CD4-positive, CD25-positive, alpha-beta regulatory T cell (primary cell): Measurements from ENCODE around the gene CSH1. TPM values are rescaled to one million over a fixed set of nuclear protein-coding genes. Genes with fewer than 3 reads are reported as not detected.

Experiments used
- ATAC-seq, 2 donors: fragments of 150-1000 bp; cut with Tn5 transposase; one replicate each; pipeline ENCODE4 v1.10.0; 2021; ENCODE audit warnings: low read depth in 2 of 2, moderate number of reproducible peaks in 2 of 2, moderate library complexity in 1 of 2
- DNase-seq, 3 donors: peaks; one replicate each; pipeline versions ENCODE4 v3.0.0 to v3.0.0-alpha.2; 2012 to 2022; ENCODE audit warnings: mixed read lengths in 1 of 3
- H3K27ac ChIP-seq: one replicate; pipeline ENCODE4 v1.7.0; 2013; ENCODE audit warnings: mild to moderate bottlenecking, low read length; ENCODE audit not compliant: insufficient read depth, poor library complexity, severe bottlenecking
- H3K27me3 ChIP-seq: one replicate; pipeline ENCODE4 v1.7.0; 2013; ENCODE audit warnings: low read length; ENCODE audit not compliant: control insufficient read depth, insufficient read depth
- H3K36me3 ChIP-seq: one replicate; pipeline ENCODE4 v1.7.0; 2013; ENCODE audit warnings: mild to moderate bottlenecking, low read length, moderate library complexity; ENCODE audit not compliant: control insufficient read depth, insufficient read depth
- H3K4me1 ChIP-seq: 2 replicates; pipeline ENCODE4 v1.7.0; 2013; ENCODE audit warnings: mild to moderate bottlenecking, low read length; ENCODE audit not compliant: insufficient read depth, control insufficient read depth, poor library complexity, severe bottlenecking
- H3K4me3 ChIP-seq: one replicate; pipeline ENCODE4 v1.7.0; 2013; ENCODE audit warnings: low read depth, mild to moderate bottlenecking, low read length, moderate library complexity
- H3K9me3 ChIP-seq, 2 experiments: 1 replicate in 1 of 2; 2 replicates in 1 of 2; pipeline ENCODE4 v1.7.0; 2013; ENCODE audit warnings: low read length in 2 of 2, mild to moderate bottlenecking in 1 of 2, moderate library complexity in 1 of 2; ENCODE audit not compliant: control insufficient read depth in 2 of 2
- H3K27ac Mint-ChIP-seq, 3 donors: one replicate each; pipeline ENCODE4 v1.8.0; 2020 to 2022; ENCODE audit warnings: mild to moderate bottlenecking in 3 of 3, mixed read lengths in 3 of 3, moderate library complexity in 2 of 3
- H3K27me3 Mint-ChIP-seq: one replicate; pipeline ENCODE4 v1.8.0; 2022; ENCODE audit warnings: mild to moderate bottlenecking, mixed read lengths
- H3K36me3 Mint-ChIP-seq: one replicate; pipeline ENCODE4 v1.8.0; 2020; ENCODE audit warnings: mixed read lengths
- H3K4me1 Mint-ChIP-seq, 4 donors: one replicate each; pipeline ENCODE4 v1.8.0; 2020 to 2022; ENCODE audit warnings: mixed read lengths in 4 of 4, mild to moderate bottlenecking in 1 of 4
- H3K4me3 Mint-ChIP-seq, 4 donors: one replicate each; pipeline ENCODE4 v1.8.0; 2020 to 2022; ENCODE audit warnings: mild to moderate bottlenecking in 4 of 4, mixed read lengths in 4 of 4, moderate library complexity in 3 of 4
- H3K9me3 Mint-ChIP-seq, 7 donors: one replicate each; pipeline ENCODE4 v1.8.0; 2020 to 2022; ENCODE audit warnings: mixed read lengths in 7 of 7, mild to moderate bottlenecking in 3 of 7, moderate library complexity in 2 of 7
- polyA plus RNA-seq, 4 donors: library from polyadenylated mRNA; unstranded; fragments of 300-500 nt; fragmentation: Illumina TruSeq; gene quantifications; one replicate each; pipeline ENCODE4 v1.2.3, GENCODE V29; 2021
- total RNA-seq: library from RNA; stranded (reverse); gene quantifications from one replicate; pipeline ENCODE4 v1.2.3, GENCODE V29; 2022

CSH1 gene
- total and polyA plus RNA-seq, 5 donors from 2014 or later, result 11.7 TPM; not detected in 4

DNA sequence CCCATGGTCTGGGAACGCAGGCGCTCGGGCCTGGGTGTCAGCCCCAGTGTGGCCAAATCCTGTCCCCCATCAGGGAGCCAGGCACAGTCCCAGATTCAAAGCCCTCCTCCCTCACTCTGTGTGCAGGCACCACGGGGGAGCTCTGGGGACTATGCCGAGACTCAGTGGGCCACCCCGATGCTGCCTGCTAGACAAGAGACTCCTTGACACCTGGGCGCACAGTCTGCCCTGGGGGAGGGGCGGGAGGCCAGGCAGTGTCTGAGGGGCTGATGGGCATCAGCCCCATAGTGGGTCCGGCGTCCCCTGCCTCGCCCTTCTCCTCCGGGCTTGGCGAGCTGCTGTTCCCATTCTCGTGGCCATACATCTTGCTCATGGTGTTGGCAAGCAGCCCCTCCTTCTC lies 44.2 kb upstream of the CSH1 start:
- ATAC-seq (no peak), DNase-seq (no peak)
- no peaks in the 10 kb centered on the region for H3K4me1 ChIP-seq
- H3K4me3 Mint-ChIP-seq, result no peak overlapping the region
- H3K27ac Mint-ChIP-seq, result no peak overlapping the region
- H3K27ac ChIP-seq, result no peak overlapping the region
- H3K27me3 Mint-ChIP-seq, result no peaks in the 10 kb centered on the region
- H3K4me1 Mint-ChIP-seq, result peaks cover 0 to 17% (median 5%) of the 10 kb centered on the region in 4 donors
- H3K9me3 ChIP-seq, result no peaks in the 10 kb centered on the region
- no peaks in the 10 kb centered on the region for H3K9me3 Mint-ChIP-seq
- no peaks in the 10 kb centered on the region for H3K36me3 ChIP-seq
- H3K36me3 Mint-ChIP-seq, result no peaks in the 10 kb centered on the region
- no peaks in the 10 kb centered on the region for H3K27me3 ChIP-seq
- H3K4me3 ChIP-seq, result no peak overlapping the region

GRCh38 chr17:63939884-63940283 lies 43.5 kb upstream of the CSH1 start:
- no peaks in the 10 kb centered on the region for H3K36me3 ChIP-seq
- no peaks in the 10 kb centered on the region for H3K9me3 ChIP-seq
- no peaks in the 10 kb centered on the region for H3K27me3 ChIP-seq
- H3K27ac ChIP-seq, result no peak overlapping the region
- Mint-ChIP-seq H3K27me3 (no peaks in the 10 kb centered on the region), H3K4me3 (no peak overlapping the region), H3K9me3 (no peaks in the 10 kb centered on the region), H3K27ac (no peak overlapping the region), H3K4me1 (peaks cover 0 to 10% (median 5%) of the 10 kb centered on the region in 4 donors), H3K36me3 (no peaks in the 10 kb centered on the region)
- no peak for ATAC-seq
- DNase-seq, result no peak
- H3K4me1 ChIP-seq, result no peaks in the 10 kb centered on the region
- H3K4me3 ChIP-seq, result no peak overlapping the region

- Mint-ChIP-seq H3K36me3 (no peaks in the 10 kb centered on the region), H3K4me1 (peaks cover 0 to 9% (median 5%) of the 10 kb centered on the region in 4 donors), H3K27me3 (no peaks in the 10 kb centered on the region), H3K9me3 (no peaks in the 10 kb centered on the region), H3K27ac (peak overlapping the region in 1 of 3 donors; percentile 75), H3K4me3 (peak overlapping the region in 1 of 4 donors; percentile 43)
- Histone ChIP-seq H3K4me3 (no peak overlapping the region), H3K9me3 (no peaks in the 10 kb centered on the region), H3K36me3 (no peaks in the 10 kb centered on the region), H3K27me3 (no peaks in the 10 kb centered on the region), H3K4me1 (no peaks in the 10 kb centered on the region), H3K27ac (no peak overlapping the region)
- no peak for ATAC-seq
- DNase-seq, result no peak
Observed at GRCh38 chr17:63939401-63939800, 43.0 kb upstream of the CSH1 start.

DNA sequence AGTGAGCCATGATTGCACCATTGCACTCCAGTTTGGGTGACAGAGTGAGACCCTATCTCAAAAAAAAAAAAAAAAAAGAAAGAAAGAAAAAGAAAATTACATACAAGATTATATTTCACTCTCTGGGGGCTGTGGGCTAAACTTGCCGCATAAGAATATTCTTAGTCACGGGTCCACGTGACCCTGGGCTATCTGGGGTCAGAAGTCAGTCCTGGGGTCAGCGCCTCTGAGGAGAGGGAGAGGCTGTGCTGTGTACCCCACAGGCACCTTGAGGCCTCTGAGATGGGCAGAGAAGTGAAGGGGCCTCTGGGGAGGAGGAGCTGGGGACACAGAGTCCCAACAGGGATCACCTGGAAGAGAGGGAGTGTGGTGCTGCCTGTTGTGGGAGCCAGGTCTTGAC lies 41.5 kb upstream of the CSH1 start:
- Histone ChIP-seq H3K36me3 (no peaks in the 10 kb centered on the region), H3K4me3 (no peak overlapping the region), H3K27ac (no peak overlapping the region), H3K9me3 (no peaks in the 10 kb centered on the region), H3K4me1 (no peaks in the 10 kb centered on the region), H3K27me3 (no peaks in the 10 kb centered on the region)
- H3K9me3 Mint-ChIP-seq, result no peaks in the 10 kb centered on the region
- H3K27ac Mint-ChIP-seq, result no peak overlapping the region
- peaks cover 0 to 11% (median 5%) of the 10 kb centered on the region in 4 donors for H3K4me1 Mint-ChIP-seq
- no peaks in the 10 kb centered on the region for H3K27me3 Mint-ChIP-seq
- DNase-seq (no peak), ATAC-seq (no peak)
- H3K36me3 Mint-ChIP-seq, result no peaks in the 10 kb centered on the region
- H3K4me3 Mint-ChIP-seq, result no peak overlapping the region

DNA sequence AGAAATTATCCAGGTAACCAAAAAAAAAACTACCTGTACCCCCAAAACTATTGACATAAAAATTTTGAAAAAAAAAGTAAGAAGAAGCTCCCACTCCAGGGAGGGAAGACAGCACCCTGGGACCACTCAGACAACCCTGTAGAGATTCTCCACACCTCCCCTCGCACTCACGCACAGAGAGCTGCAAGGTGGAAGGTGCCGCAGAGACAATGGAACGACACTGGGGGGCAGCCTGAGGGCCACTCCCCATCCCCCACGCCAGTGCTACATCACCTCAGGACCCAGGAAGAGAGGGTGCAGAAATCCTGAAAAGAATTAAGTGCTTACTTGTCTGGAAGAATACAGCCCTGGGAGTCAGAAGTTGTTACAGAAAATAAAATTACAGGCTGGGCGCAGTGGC lies 40.9 kb upstream of the CSH1 start:
- H3K4me1 Mint-ChIP-seq, result peaks cover 4 to 17% (median 6%) of the 10 kb centered on the region in 4 donors
- no peaks in the 10 kb centered on the region for H3K9me3 Mint-ChIP-seq
- H3K36me3 Mint-ChIP-seq, result no peaks in the 10 kb centered on the region
- no peak for ATAC-seq
- no peak overlapping the region for H3K27ac ChIP-seq
- H3K27me3 Mint-ChIP-seq, result no peaks in the 10 kb centered on the region
- peaks cover 6% of the 10 kb centered on the region for H3K4me1 ChIP-seq
- H3K4me3 ChIP-seq, result no peak overlapping the region
- no peak for DNase-seq
- no peaks in the 10 kb centered on the region for H3K9me3 ChIP-seq
- no peaks in the 10 kb centered on the region for H3K36me3 ChIP-seq
- no peaks in the 10 kb centered on the region for H3K27me3 ChIP-seq
- no peak overlapping the region for H3K27ac Mint-ChIP-seq
- H3K4me3 Mint-ChIP-seq, result no peak overlapping the region

GRCh38 chr17:63934183-63935112 lies 38.1 kb upstream of the CSH1 start:
- Histone ChIP-seq H3K36me3 (peaks cover 8% of the 10 kb centered on the region), H3K27ac (no peak overlapping the region), H3K9me3 (no peaks in the 10 kb centered on the region), H3K4me1 (peaks cover 26% of the 10 kb centered on the region), H3K27me3 (no peaks in the 10 kb centered on the region), H3K4me3 (no peak overlapping the region)
- Mint-ChIP-seq H3K4me1 (peaks cover 4 to 36% (median 18%) of the 10 kb centered on the region in 4 donors), H3K9me3 (no peaks in the 10 kb centered on the region), H3K27me3 (no peaks in the 10 kb centered on the region), H3K4me3 (peak overlapping the region in 1 of 4 donors; percentile 56), H3K36me3 (no peaks in the 10 kb centered on the region), H3K27ac (peak overlapping the region in 1 of 3 donors; percentile 77)
- DNase-seq (no peak), ATAC-seq (no peak)

DNA sequence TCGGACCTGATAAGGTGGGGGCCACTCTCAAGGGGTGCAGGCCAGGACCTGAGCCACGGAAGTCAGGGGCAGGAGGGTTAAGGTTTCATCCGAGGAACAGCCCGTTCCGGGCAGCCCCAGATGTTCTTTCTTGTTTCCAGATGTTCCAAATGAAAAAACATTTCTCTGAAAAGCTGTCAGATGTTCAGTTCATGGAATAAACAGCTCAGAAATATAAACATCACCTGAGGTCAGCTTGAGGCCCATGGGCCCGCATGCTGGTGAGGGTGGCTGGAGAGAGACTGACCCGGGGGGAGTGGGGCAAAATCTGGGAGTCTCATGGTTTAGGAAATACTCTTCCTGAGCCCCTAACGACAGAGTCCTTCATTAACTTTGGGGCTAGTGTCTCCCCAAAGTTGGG lies 37.2 kb upstream of the CSH1 start:
- Mint-ChIP-seq H3K27ac (peak overlapping the region in 2 of 3 donors; percentile 92 to 94), H3K4me1 (peaks cover 4 to 30% (median 15%) of the 10 kb centered on the region in 4 donors), H3K4me3 (peak overlapping the region in 2 of 4 donors; percentile 92 to 93), H3K9me3 (no peaks in the 10 kb centered on the region), H3K27me3 (no peaks in the 10 kb centered on the region), H3K36me3 (no peaks in the 10 kb centered on the region)
- Histone ChIP-seq H3K36me3 (peaks cover 13% of the 10 kb centered on the region), H3K27ac (no peak overlapping the region), H3K4me3 (no peak overlapping the region), H3K4me1 (peaks cover 26% of the 10 kb centered on the region), H3K9me3 (no peaks in the 10 kb centered on the region), H3K27me3 (no peaks in the 10 kb centered on the region)
- no peak for ATAC-seq
- DNase-seq, result no peak

DNA sequence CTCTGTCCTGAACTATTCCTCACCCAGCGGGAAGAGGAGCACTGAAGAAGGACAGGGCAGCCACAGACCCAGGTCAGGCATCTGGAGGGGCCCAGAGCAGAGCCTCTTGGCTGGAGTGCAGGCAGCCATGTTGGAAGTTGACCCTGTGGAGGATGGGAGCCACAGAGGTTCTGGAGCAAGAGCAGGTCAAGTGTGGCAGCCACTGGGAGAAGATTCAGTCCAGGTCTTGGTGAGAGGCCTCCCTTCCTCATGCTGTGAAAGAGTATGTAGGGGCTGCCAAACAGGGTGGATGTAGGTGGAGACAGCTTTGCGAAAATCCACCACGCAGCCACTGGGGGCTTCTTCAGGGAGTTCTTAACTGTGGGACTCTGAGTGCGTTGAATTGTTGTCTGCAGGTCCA lies 36.3 kb upstream of the CSH1 start:
- peaks cover 26% of the 10 kb centered on the region for H3K4me1 ChIP-seq
- Mint-ChIP-seq H3K9me3 (no peaks in the 10 kb centered on the region), H3K27me3 (no peaks in the 10 kb centered on the region), H3K36me3 (no peaks in the 10 kb centered on the region), H3K27ac (peak overlapping the region; percentile 92 to 94 (median 94)), H3K4me1 (peaks cover 4 to 30% (median 15%) of the 10 kb centered on the region in 4 donors), H3K4me3 (peak overlapping the region; percentile 92 to 98 (median 93))
- H3K27ac ChIP-seq, result peak overlapping the region; percentile 62
- DNase-seq, result no peak
- ATAC-seq, result no peak
- H3K4me3 ChIP-seq, result no peak overlapping the region
- peaks cover 13% of the 10 kb centered on the region for H3K36me3 ChIP-seq
- no peaks in the 10 kb centered on the region for H3K9me3 ChIP-seq
- H3K27me3 ChIP-seq, result no peaks in the 10 kb centered on the region
